Osteoblast (primary cell): ENCODE data around the gene NUDT6. TPM values are rescaled to one million over a fixed set of nuclear protein-coding genes. Genes with fewer than 3 reads are reported as not detected.

Experiments used
- DNase-seq: peaks from one replicate; pipeline ENCODE4 v3.0.0; 2011; ENCODE audit warnings: low spot score, mixed read lengths; ENCODE audit not compliant: insufficient read length; ENCODE audit errors: missing footprints
- H2AFZ ChIP-seq: 2 replicates; pipeline ENCODE4 v1.6.0; 2011; ENCODE audit warnings: mild to moderate bottlenecking, low read length
- H3K27ac ChIP-seq: 2 replicates; pipeline ENCODE4 v1.5.1; 2011; ENCODE audit warnings: mild to moderate bottlenecking, low read depth, low read length, moderate library complexity
- H3K27me3 ChIP-seq: 2 replicates; pipeline ENCODE4 v1.6.0; 2012; ENCODE audit warnings: mild to moderate bottlenecking, control low read depth, inconsistent platforms, low read length, moderate library complexity; ENCODE audit not compliant: insufficient read depth
- H3K36me3 ChIP-seq: 2 replicates; pipeline ENCODE4 v1.5.1; 2011; ENCODE audit warnings: mild to moderate bottlenecking, low read length, control low read depth, moderate library complexity; ENCODE audit not compliant: insufficient read depth
- H3K4me1 ChIP-seq: 2 replicates; pipeline ENCODE4 v1.5.1; 2011; ENCODE audit warnings: mild to moderate bottlenecking, low read length, control low read depth, moderate library complexity; ENCODE audit not compliant: insufficient read depth
- H3K4me2 ChIP-seq: 2 replicates; pipeline ENCODE4 v1.6.0; 2011; ENCODE audit warnings: mild to moderate bottlenecking, low read length; ENCODE audit not compliant: insufficient read depth
- H3K4me3 ChIP-seq: fragments of 200-600 bp; sonication (generic); 3 replicates; pipeline ENCODE4 v1.5.1; 2012; ENCODE audit warnings: mild to moderate bottlenecking, low read length, inconsistent platforms; ENCODE audit not compliant: insufficient read depth
- H3K79me2 ChIP-seq: 2 replicates; pipeline ENCODE4 v1.6.0; 2012; ENCODE audit warnings: mild to moderate bottlenecking, low read length, control low read depth, inconsistent platforms; ENCODE audit not compliant: insufficient read depth
- H3K9me3 ChIP-seq: 2 replicates; pipeline ENCODE4 v1.5.1; 2011; ENCODE audit warnings: low read depth, low read length, control low read depth
- H4K20me1 ChIP-seq: 2 replicates; pipeline ENCODE4 v1.6.0; 2012; ENCODE audit warnings: mild to moderate bottlenecking, low read length, control low read depth; ENCODE audit not compliant: insufficient read depth
- total RNA-seq: library from RNA; depleted of rRNA; stranded (reverse); fragments of >200 nt; gene quantifications from 2 replicates; pipeline ENCODE4 v1.2.3, GENCODE V29; 2012
- TF ChIP-seq, protein P1 (sequence below): IDR thresholded peaks from 2 replicates; pipeline ENCODE4 v1.5.1; 2011; ENCODE audit warnings: mild to moderate bottlenecking, low read depth, low read length, moderate library complexity; ENCODE audit errors: extremely low read depth

Gene NUDT6
- total RNA-seq, 1 donor: 6.2 TPM

DNA sequence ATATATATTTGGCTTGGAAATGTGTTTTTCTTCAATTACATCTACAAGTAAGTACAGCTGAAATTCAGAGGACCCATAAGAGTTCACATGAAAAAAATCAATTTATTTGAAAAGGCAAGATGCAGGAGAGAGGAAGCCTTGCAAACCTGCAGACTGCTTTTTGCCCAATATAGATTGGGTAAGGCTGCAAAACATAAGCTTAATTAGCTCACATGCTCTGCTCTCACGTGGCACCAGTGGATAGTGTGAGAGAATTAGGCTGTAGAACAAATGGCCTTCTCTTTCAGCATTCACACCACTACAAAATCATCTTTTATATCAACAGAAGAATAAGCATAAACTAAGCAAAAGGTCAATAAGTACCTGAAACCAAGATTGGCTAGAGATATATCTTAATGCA is 26.1 kb downstream of the NUDT6 start:
- Histone ChIP-seq H3K4me1 (peaks cover 91% of the 10 kb centered on the region), H3K4me3 (no peak overlapping the region), H2AFZ (no peak overlapping the region), H4K20me1 (peaks cover 5% of the 10 kb centered on the region), H3K4me2 (peak overlapping the region; percentile 36), H3K27ac (peak overlapping the region; percentile 63), H3K79me2 (peaks cover 30% of the 10 kb centered on the region), H3K27me3 (no peaks in the 10 kb centered on the region), H3K9me3 (no peaks in the 10 kb centered on the region), H3K36me3 (peaks cover 40% of the 10 kb centered on the region)
- no peak for DNase-seq
- TF ChIP-seq, protein P1, sequence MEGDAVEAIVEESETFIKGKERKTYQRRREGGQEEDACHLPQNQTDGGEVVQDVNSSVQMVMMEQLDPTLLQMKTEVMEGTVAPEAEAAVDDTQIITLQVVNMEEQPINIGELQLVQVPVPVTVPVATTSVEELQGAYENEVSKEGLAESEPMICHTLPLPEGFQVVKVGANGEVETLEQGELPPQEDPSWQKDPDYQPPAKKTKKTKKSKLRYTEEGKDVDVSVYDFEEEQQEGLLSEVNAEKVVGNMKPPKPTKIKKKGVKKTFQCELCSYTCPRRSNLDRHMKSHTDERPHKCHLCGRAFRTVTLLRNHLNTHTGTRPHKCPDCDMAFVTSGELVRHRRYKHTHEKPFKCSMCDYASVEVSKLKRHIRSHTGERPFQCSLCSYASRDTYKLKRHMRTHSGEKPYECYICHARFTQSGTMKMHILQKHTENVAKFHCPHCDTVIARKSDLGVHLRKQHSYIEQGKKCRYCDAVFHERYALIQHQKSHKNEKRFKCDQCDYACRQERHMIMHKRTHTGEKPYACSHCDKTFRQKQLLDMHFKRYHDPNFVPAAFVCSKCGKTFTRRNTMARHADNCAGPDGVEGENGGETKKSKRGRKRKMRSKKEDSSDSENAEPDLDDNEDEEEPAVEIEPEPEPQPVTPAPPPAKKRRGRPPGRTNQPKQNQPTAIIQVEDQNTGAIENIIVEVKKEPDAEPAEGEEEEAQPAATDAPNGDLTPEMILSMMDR: no peak

DNA sequence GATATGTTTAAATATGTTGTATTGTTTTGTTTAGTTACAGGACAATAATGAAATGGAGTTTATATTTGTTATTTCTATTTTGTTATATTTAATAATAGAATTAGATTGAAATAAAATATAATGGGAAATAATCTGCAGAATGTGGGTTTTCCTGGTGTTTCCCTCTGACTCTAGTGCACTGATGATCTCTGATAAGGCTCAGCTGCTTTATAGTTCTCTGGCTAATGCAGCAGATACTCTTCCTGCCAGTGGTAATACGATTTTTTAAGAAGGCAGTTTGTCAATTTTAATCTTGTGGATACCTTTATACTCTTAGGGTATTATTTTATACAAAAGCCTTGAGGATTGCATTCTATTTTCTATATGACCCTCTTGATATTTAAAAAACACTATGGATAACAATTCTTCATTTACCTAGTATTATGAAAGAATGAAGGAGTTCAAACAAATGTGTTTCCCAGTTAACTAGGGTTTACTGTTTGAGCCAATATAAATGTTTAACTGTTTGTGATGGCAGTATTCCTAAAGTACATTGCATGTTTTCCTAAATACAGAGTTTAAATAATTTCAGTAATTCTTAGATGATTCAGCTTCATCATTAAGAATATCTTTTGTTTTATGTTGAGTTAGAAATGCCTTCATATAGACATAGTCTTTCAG is 26.9 kb downstream of the NUDT6 start:
- no peak overlapping the region for H2AFZ ChIP-seq
- peak overlapping the region; percentile 63 for H3K27ac ChIP-seq
- H4K20me1 ChIP-seq: peaks cover 5% of the 10 kb centered on the region
- no peaks in the 10 kb centered on the region for H3K9me3 ChIP-seq
- TF ChIP-seq, protein P1: no peak
- H3K79me2 ChIP-seq: peaks cover 30% of the 10 kb centered on the region
- H3K4me1 ChIP-seq: peaks cover 86% of the 10 kb centered on the region
- DNase-seq: no peak
- H3K36me3 ChIP-seq: peaks cover 45% of the 10 kb centered on the region
- H3K4me2 ChIP-seq: peak overlapping the region; percentile 36
- H3K27me3 ChIP-seq: no peaks in the 10 kb centered on the region
- no peak overlapping the region for H3K4me3 ChIP-seq

DNA sequence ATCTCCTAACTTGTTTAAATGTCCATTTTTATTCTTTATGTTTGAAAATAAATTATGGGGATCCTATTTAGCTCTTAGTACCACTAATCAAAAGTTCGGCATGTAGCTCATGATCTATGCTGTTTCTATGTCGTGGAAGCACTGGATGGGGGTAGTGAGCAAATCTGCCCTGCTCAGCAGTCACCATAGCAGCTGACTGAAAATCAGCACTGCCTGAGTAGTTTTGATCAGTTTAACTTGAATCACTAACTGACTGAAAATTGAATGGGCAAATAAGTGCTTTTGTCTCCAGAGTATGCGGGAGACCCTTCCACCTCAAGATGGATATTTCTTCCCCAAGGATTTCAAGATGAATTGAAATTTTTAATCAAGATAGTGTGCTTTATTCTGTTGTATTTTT is 27.6 kb downstream of the NUDT6 start:
- Histone ChIP-seq H3K4me1 (peaks cover 86% of the 10 kb centered on the region), H3K27me3 (no peaks in the 10 kb centered on the region), H3K27ac (peak overlapping the region; percentile 63), H3K9me3 (no peaks in the 10 kb centered on the region), H3K36me3 (peaks cover 46% of the 10 kb centered on the region), H2AFZ (no peak overlapping the region), H4K20me1 (peaks cover 5% of the 10 kb centered on the region), H3K4me2 (peak overlapping the region; percentile 17), H3K4me3 (no peak overlapping the region), H3K79me2 (peaks cover 36% of the 10 kb centered on the region)
- TF ChIP-seq, protein P1: no peak
- no peak for DNase-seq

DNA sequence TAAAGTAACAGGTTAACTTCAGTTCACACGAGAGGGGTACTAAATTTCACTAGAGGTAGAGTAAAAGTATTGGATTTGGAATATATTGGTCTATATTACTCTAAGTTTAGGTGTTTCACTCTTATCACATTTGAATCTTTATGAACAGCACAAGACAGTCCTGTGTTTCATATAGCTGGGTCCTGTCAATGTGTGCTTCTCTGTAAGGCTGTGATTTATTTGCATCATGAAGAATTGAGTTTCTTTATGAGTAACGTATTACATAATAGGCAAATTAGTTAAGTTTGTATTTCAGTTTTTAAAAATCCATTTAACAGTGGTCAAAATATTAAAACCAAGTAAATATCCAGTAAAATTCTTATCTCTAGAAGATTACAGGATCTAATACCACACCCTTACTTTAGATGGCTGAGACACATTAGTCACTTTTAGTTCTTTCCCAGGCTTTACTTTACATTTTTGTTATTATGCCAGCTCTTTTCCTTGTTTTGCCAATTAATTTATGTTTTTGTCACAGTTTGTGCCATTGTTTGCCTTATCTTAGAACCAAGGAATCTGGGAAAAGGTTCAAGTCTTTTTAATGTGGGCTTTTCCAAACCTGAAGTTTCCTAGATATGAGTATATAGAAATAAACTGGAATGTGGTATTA is 32.1 kb downstream of the NUDT6 start:
- TF ChIP-seq, protein P1: no peak
- no peaks in the 10 kb centered on the region for H3K27me3 ChIP-seq
- peaks cover 63% of the 10 kb centered on the region for H3K36me3 ChIP-seq
- H3K4me2 ChIP-seq: no peak overlapping the region
- peaks cover 74% of the 10 kb centered on the region for H3K79me2 ChIP-seq
- peaks cover 57% of the 10 kb centered on the region for H3K4me1 ChIP-seq
- no peaks in the 10 kb centered on the region for H3K9me3 ChIP-seq
- peaks cover 5% of the 10 kb centered on the region for H4K20me1 ChIP-seq
- no peak for DNase-seq
- H3K27ac ChIP-seq: peak overlapping the region; percentile 48
- no peak overlapping the region for H3K4me3 ChIP-seq
- H2AFZ ChIP-seq: no peak overlapping the region
